Endothelial cell of umbilical vein (primary cell): ENCODE measurements around the gene GNPAT.

Experiments used
- GATA2 ChIP-seq: IDR thresholded peaks from 2 replicates; pipeline ENCODE4 v1.7.0; 2011; ENCODE audit warnings: low read depth, mild to moderate bottlenecking, moderate library complexity, mixed read lengths, low read length; ENCODE audit not compliant: insufficient read length, insufficient read depth
- JUN ChIP-seq: IDR thresholded peaks from 2 replicates; pipeline ENCODE4 v1.6.1; 2011; ENCODE audit warnings: borderline replicate concordance, low read depth; ENCODE audit not compliant: insufficient read length, insufficient read depth
- MYC ChIP-seq: IDR thresholded peaks from one replicate; pipeline ENCODE4 v1.6.1; 2011; ENCODE audit warnings: mild to moderate bottlenecking, low read depth, low read length
- POLR2A ChIP-seq: IDR thresholded peaks from 2 replicates; pipeline ENCODE4 v1.6.1; 2012; ENCODE audit warnings: low read depth, mild to moderate bottlenecking, control low read depth, low read length
- TF ChIP-seq, protein P1 (sequence below), 2 donors: IDR thresholded peaks; 1 replicate in 1 of 2; 2 replicates in 1 of 2; pipeline ENCODE4 v1.5.1; 2011; ENCODE audit warnings: low read length in 2 of 2, mild to moderate bottlenecking in 2 of 2, moderate library complexity in 2 of 2, control low read depth in 1 of 2, inconsistent platforms in 1 of 2, low read depth in 1 of 2; ENCODE audit not compliant: insufficient read depth in 1 of 2; ENCODE audit errors: extremely low read depth in 1 of 2
- TF ChIP-seq, protein P2 (sequence below): IDR thresholded peaks from 2 replicates; pipeline ENCODE4 v1.6.1; 2011; ENCODE audit not compliant: insufficient read depth, insufficient read length

DNA sequence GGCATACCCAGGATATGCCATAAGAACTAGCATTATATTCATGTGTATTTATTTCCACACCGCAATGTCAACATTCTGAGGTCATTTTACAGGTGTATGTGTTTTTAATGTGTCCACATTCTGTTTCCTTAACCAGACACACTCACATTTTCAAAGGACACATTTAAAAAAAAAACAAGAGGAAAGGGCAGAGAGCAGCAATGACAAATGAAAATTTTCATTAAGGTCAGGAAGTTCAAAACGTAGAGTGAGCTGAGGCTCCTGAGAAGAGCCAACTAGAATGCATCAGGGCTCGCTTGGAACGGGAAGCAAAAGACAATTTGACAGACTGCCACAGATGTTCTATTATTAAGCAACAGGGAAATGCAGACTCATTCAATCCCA, 4.8 kb upstream of the GNPAT start:
- TF ChIP-seq, protein P1, sequence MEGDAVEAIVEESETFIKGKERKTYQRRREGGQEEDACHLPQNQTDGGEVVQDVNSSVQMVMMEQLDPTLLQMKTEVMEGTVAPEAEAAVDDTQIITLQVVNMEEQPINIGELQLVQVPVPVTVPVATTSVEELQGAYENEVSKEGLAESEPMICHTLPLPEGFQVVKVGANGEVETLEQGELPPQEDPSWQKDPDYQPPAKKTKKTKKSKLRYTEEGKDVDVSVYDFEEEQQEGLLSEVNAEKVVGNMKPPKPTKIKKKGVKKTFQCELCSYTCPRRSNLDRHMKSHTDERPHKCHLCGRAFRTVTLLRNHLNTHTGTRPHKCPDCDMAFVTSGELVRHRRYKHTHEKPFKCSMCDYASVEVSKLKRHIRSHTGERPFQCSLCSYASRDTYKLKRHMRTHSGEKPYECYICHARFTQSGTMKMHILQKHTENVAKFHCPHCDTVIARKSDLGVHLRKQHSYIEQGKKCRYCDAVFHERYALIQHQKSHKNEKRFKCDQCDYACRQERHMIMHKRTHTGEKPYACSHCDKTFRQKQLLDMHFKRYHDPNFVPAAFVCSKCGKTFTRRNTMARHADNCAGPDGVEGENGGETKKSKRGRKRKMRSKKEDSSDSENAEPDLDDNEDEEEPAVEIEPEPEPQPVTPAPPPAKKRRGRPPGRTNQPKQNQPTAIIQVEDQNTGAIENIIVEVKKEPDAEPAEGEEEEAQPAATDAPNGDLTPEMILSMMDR (IDR thresholded peaks at IDR 0.05; ENCODE audit: extremely low read depth in 1 of 2, insufficient read depth in 1 of 2, low read depth in 1 of 2, low read length in 2 of 2): no peak
- TF ChIP-seq MYC (no peak), POLR2A (no peak), JUN (no peak), GATA2 (no peak)
- TF ChIP-seq, protein P2, sequence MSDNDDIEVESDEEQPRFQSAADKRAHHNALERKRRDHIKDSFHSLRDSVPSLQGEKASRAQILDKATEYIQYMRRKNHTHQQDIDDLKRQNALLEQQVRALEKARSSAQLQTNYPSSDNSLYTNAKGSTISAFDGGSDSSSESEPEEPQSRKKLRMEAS: no peak
